ENCODE measurements around the gene SGMS1.
"Not testable (repeated sequence)": the region's sequence is repeated elsewhere in the genome, so short reads cannot be mapped to it uniquely, and the experiment has no call there.

The SGMS1 gene

DNA sequence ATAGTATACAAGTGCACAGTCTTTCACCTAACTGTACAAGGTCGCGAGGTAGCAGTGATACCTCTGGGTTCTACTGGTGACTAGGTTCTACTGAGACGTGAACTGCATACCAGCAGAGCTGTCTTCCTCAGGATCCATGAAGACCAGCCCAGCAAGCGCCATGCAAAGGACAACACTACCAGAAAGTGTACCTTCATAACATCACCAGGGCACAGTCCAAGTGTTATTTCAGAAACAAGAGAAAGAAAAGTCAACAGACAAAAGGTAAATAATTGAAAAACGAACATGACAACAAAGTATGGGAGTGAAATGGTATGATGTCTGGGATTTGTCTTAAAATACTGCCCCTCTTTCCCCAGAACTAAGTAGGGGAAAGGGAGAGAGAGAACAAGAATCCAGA lies 231.3 kb downstream of the SGMS1 start:
- DNase-seq: no peak

DNA sequence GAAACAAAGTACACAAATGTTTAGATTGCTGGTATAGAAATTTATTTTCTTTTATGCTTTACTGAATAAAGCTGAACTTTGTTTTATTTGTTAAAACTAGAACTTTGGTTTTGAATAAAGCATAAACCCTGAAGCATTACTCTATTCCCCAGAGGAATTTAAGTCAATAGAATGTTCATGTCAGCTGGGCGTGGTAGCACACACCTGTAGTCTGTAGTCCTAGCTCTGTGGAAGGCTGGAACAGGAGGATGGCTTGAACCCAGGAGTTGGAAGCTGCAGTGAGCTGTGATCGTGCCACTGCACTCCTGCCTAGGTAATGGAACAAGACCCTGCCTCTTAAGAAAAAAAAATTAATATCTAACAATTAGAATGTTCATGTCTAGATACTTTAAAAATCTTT lies 233.5 kb downstream of the SGMS1 start:
- no peak for DNase-seq

- no peak for DNase-seq
These were observed 235.6 kb downstream of the SGMS1 start for GRCh38 chr10:50388181-50388580.

DNA sequence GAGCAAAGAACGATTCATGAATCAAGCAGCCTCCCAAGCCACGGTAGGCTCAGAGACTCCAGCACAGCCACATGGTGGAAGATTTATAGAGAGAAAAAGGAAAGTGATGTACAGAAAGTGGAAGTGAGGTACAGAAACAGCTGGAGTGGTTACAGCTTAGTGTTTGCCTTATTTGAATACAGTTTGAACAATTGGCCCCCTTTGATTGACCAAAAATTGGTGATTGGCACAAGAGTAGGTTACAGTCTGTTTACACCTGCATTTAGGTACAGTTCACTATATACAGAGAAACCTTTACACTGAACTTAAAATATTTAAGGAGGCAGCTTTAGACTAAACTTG lies 236.1 kb downstream of the SGMS1 start:
- DNase-seq: no peak

DNA sequence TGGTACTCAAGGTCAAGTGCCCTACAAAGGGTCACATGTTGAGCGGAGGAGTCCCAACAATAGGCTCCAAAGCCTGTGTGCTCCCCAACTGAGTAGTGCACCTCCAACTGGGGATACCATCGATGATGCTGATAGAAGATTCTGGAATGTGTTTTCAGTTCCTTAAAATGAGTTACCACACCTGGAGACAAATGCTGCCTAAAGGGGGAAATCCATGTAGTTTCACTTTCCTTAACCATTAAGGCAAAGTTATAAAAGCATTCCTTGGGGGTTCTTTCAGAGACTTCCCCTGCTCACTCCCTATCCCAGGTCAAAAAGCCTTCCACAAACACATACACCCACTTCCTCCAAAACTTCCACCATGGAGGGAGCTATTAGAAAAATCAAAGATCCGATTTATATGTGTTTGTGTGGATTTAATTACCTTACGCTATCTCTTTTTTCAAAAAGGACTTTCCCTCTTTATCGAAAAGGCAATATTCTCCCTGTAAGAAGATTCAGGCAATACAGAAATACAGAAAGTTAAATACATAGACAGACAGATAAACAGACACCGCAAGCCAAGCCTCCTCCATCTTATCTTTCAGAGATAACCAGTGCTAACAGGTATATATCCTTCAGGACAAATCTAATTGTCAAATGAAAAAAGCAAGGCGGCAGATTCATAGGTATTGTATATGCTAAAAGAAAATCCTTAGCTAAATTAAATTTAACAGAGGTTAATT lies 236.6 kb downstream of the SGMS1 start:
- no peak for DNase-seq

DNA sequence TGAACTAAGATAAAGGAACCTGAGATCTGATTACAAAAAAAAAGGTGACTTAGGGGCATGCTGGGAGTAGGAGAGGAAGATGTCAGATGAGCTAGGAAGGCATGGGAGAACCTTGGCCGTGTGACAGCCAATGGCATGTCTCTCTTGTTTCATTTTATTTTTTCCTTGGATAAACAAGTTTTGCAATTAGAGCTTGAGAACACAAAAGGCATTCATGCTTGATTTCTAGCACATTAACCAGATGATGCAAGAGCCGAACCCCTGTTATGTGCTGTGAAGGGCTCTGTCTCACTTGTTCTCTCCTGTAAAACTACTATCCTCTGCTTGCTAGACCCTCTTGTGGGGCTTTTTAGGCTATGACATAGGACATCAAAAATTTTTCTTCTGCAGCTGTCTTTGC lies 238.1 kb downstream of the SGMS1 start:
- no peak for DNase-seq

GRCh38 chr10:50384898-50385297 lies 238.9 kb downstream of the SGMS1 start:
- no peak for DNase-seq

- no peak for DNase-seq
These were observed 239.5 kb downstream of the SGMS1 start for GRCh38 chr10:50384238-50384637.

GRCh38 chr10:50382576-50383023 lies 241.2 kb downstream of the SGMS1 start:
- DNase-seq: no peak

- DNase-seq: no peak
These were observed 242.1 kb downstream of the SGMS1 start for GRCh38 chr10:50381642-50382041.

DNA sequence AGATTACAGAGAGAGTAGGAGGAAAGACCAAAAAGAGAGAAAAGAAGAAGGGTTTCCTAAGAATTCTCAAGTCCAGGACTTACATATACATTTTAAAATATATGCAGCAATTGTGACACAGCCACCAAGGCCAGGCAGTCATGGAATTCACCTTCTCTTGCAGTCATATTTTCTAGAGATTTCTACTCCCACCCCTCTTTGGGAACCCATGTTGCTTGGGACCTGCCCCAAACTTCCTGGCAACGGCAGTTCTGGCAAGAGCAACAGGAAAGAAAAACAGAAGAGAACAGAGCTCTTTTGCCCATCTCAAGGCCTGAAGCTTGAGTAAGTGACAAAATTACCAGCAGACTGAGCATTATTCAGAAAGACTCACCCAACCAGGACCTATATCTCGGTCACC lies 244.1 kb downstream of the SGMS1 start:
- no peak for DNase-seq

DNA sequence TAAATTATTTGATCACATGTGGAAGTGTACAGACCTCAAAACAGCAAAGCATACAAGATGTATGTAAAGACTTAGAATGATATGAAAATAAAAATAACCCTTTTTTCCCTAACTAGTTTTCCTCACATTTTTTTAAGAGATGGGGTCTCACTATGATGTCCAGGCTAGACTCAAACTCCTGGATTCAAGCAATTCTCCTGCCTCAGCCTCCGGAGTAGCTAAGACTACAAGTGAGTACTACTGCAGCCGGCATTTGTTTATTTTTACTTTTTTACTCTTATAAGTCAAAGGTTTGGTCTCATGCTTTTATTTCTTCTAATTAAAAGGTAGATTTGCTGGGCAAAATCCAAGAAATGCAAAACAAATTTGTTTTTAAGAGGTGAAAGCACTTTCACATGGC lies 248.0 kb downstream of the SGMS1 start:
- DNase-seq: no peak

- no peak for DNase-seq
These were observed 248.7 kb downstream of the SGMS1 start for GRCh38 chr10:50375051-50375452.

DNA sequence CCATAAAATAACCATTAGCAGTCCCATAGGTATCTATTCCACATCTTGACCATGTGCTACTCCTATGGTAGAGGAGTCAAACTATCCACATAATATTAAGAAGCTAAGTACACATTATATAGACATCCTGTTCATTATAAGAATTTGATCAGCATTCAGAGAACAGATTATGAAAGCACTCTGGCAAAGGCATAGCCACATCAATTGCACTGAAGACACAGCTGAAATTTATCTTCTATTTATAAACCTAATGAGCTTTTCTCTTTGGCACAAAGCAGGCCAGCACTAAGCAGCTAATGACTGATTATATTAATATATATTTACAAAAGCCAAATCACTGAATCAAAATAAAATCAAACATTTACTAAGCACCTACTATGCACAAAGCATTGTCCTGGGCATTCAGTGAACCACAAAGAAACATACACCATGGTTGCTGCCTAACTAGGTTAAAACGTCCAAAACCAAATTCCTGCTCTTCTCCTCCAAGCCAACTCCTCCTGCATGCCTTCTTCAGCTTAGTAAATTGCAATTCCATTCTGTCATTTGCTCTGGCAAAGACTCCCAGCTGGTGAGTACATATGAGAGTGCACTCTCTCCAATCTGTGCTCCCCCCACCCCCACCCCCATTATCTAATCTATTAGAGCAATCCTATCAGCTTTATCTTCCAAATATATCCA lies 249.8 kb downstream of the SGMS1 start:
- no peak for DNase-seq

GRCh38 chr10:50369931-50370330 lies 253.8 kb downstream of the SGMS1 start:
- DNase-seq: no peak

GRCh38 chr10:50367732-50368131 lies 256.0 kb downstream of the SGMS1 start:
- no peak for DNase-seq

GRCh38 chr10:50366421-50366820 lies 257.3 kb downstream of the SGMS1 start:
- not testable (repeated sequence) for DNase-seq

DNA sequence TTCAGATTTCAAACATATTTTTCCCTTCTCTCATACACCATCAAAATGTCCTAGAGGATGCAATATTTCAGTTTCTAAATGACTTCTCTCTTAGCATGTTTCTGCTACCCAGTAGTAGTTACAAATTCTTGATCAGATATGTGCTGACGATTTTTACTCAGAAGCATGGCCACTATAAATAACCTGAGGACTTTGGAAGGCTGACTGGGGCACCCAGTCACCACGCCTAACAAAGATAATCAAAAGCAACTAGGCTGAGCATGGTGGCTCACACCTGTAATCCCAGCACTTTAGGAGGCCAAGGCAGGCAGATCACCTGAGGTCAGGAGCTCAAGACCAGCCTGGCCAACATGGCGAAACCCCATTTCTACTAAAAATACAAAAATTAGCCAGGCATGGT lies 259.0 kb downstream of the SGMS1 start:
- DNase-seq: not testable (repeated sequence)

DNA sequence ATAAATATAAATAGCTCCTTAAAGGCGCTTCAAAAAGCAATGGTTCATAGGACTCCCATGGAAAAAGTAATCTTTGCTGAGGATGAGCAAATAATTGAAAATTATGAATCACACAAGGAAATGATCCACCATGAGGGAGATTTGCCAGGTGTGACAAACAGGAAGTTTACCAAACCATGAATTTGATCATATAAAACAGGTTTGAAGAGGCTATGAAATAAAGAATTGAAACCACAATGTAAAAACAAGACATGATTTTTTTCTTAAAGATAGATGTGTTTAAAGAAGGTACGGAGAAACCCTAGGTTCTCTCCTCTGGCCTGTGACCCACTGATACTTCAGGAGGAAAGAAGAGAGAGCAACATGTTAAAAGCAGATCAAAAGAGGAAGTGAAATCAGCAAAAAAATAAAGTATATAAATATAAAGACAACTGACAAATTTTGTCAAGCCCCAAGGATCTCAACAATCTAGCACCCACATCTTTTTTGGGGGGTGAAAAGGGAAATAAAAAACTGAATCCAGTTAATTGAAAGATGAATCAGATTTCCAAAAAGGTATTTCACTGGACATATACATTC lies 261.1 kb downstream of the SGMS1 start:
- no peak for DNase-seq

- no peak for DNase-seq
These were observed 261.8 kb downstream of the SGMS1 start for GRCh38 chr10:50361946-50362345.

DNA sequence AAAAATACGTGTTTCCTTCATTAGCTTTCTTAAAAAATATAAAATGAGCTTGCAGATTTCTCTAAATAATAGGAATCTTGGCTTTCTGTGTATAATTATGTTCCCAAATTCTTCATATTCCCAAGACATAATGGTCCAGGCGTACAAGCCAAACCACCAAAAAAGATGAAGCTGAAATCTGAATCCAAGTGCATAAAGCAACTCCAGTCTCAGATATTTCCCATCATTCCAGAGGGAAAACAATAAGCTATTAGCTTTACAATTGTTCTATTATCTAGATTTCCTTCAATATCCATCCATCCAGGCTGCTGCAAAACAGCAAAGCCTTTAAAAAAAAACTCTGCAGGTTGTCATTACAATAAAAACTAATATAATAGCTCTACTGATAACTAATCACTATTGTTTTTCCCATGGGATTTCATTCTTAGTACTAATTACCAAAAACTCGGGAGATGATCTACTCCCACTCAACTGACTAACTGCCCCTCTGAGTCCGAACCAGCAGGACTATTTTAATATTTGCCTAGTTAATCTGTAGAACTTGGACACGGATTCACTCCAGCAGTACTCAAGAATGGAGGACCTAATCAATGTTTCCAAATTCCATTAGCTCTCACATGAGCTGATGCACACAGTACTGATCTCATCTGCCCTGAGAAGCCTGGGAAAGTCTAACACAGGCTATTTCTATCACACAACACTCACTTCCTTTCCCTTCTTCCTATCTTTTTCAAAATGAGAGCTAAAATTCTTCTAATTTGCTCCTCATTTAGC lies 263.5 kb downstream of the SGMS1 start:
- no peak for DNase-seq

- DNase-seq: no peak
These were observed 264.6 kb downstream of the SGMS1 start for GRCh38 chr10:50358925-50359687.

- no peak for DNase-seq
These were observed 265.3 kb downstream of the SGMS1 start for GRCh38 chr10:50358411-50358810.
